ENCODE measurements around the gene ALPK1. TPM values are rescaled to one million over a fixed set of nuclear protein-coding genes. Genes with fewer than 3 reads are reported as not detected.

Gene ALPK1
- total RNA-seq, 2 donors from 2014 or later = 4.2 to 8.1 TPM

DNA sequence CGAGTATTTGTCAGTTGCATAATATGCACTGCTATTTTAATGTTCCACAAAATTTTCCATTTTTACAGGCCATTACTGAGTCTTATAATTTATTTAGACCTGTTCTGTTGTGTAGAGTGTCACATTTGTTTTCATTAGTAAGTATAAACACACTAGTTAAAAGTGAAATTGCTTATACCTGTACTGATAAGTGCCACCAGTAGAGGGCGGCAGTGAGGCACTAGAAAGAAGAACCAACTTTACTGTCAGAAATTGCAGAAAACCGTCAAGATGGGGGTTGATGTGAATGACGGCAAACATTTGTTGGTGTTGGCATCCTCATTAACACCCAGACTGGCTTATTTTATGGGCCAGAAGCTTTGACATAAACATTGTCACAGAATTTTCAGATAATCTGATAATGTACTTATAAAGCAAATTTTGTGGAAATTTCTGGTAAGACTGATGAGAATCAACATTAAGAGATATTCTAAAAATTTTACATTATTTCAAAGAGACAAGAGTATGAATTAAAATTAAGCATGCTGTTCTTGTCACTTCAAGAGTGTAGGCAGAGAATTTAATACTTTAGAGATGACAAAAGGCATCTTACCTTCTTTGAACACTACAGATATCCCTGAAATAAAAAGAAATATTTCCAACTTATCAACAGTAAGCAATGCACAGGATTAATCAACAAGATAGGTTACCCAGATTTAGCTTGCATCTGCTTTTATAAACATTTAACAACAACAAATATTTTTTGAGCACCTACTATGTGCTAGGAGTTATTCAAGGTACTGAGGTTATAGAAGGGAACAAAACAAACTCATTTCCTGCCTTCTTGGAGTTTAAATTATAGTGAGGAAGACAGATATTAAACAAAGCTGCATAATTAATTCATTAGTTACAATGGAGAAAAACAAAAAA, 24.9 kb downstream of the ALPK1 start:
- DNase-seq (ENCODE audit: low spot score) = peak; percentile 69
- Histone ChIP-seq H3K4me1 (no peaks in the 10 kb centered on the region), H3K9me3 (no peaks in the 10 kb centered on the region), H3K27me3 (no peaks in the 10 kb centered on the region), H3K27ac (no peak overlapping the region), H3K36me3 (no peaks in the 10 kb centered on the region), H3K4me3 (no peak overlapping the region)
- TF ChIP-seq, protein P1, sequence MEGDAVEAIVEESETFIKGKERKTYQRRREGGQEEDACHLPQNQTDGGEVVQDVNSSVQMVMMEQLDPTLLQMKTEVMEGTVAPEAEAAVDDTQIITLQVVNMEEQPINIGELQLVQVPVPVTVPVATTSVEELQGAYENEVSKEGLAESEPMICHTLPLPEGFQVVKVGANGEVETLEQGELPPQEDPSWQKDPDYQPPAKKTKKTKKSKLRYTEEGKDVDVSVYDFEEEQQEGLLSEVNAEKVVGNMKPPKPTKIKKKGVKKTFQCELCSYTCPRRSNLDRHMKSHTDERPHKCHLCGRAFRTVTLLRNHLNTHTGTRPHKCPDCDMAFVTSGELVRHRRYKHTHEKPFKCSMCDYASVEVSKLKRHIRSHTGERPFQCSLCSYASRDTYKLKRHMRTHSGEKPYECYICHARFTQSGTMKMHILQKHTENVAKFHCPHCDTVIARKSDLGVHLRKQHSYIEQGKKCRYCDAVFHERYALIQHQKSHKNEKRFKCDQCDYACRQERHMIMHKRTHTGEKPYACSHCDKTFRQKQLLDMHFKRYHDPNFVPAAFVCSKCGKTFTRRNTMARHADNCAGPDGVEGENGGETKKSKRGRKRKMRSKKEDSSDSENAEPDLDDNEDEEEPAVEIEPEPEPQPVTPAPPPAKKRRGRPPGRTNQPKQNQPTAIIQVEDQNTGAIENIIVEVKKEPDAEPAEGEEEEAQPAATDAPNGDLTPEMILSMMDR (IDR thresholded peaks at IDR 0.05) = peak; percentile 87 to 89

DNA sequence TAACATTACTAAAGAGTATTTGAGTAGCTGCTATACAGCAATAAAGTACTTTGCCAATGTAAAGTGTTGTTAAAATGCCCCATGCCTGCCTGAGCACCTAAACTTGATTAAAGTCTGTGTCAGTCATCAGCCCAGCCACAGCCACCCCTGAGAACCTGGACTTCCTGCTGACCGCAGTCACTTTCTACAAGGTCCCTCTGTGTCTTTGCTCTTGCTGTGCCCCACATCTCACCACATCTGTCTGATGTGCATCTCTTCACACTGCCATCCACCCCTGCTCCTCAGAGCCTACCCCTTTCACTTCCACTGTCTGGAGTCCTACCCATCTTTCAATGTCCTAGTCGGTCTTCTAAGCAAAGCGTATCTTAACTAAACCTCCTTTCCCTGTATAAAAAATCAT, 25.7 kb downstream of the ALPK1 start:
- Histone ChIP-seq H3K27ac (no peak overlapping the region), H3K9me3 (no peaks in the 10 kb centered on the region), H3K4me1 (no peaks in the 10 kb centered on the region), H3K36me3 (no peaks in the 10 kb centered on the region), H3K27me3 (no peaks in the 10 kb centered on the region), H3K4me3 (no peak overlapping the region)
- TF ChIP-seq, protein P1 (IDR thresholded peaks at IDR 0.05) = no peak
- DNase-seq (ENCODE audit: low spot score) = no peak

DNA sequence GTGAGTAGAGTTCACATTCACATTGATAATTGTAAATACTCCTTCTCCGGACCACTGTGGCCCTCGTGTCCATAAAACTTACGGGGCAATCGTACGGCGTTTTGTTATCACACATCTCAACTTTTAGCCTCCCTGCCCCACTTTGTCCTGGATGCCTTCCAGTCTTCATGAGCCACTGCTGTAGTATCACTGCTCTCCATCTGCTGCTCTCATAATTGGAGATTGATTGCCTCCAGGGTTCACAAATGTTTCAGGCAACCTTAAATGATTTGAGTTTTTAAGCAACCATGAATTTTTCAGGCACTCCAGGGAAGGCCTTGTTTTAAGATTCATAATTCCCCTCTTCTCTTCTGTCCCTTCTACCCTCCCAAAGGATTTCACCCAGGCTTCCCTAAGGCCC, 28.4 kb downstream of the ALPK1 start:
- no peaks in the 10 kb centered on the region for H3K36me3 ChIP-seq
- H3K4me3 ChIP-seq = no peak overlapping the region
- H3K27me3 ChIP-seq = no peaks in the 10 kb centered on the region
- TF ChIP-seq, protein P1 (IDR thresholded peaks at IDR 0.05) = no peak
- no peak overlapping the region for H3K27ac ChIP-seq
- no peak for DNase-seq (ENCODE audit: low spot score)
- H3K9me3 ChIP-seq = no peaks in the 10 kb centered on the region
- H3K4me1 ChIP-seq = no peaks in the 10 kb centered on the region

DNA sequence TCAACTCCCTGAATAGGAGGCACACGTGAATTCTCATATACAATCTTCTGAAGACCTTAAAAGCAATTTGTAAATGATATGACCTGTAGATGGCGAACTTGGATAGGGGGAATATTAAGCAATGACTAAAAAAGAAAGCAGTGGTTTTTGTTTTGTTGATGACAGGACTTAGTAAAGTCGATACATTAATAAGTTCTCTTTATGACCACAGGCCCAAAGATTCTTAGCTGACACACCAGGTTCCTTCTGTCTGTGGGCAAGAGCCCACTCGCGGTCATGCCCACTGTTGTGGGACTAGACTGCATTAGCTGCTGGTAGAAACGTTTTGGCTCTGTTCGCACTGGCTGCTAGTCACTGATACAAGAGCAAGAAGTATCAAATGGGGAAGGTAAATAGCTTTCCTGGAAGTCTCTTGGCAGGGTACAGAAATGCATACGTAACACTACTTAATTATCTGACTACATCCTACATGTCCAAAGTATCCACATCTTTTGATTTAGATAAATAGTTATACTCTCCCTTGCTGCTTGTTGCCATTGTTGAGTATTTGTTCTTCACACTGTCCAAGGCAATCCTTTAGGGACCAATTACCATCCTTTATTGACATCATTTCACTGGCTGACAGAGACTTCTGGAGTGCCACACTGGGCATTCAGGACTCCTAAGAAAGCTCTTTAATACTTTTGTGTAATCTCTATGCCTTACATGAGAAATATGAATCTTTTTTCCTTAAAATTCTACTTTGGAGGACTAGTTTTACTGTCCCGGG, 31.0 kb downstream of the ALPK1 start:
- TF ChIP-seq, protein P1 (IDR thresholded peaks at IDR 0.05) = peak in 1 of 2 donors; percentile 63
- Histone ChIP-seq H3K36me3 (no peaks in the 10 kb centered on the region), H3K4me3 (no peak overlapping the region), H3K27ac (no peak overlapping the region), H3K4me1 (no peaks in the 10 kb centered on the region), H3K9me3 (no peaks in the 10 kb centered on the region), H3K27me3 (no peaks in the 10 kb centered on the region)
- no peak for DNase-seq (ENCODE audit: low spot score)

DNA sequence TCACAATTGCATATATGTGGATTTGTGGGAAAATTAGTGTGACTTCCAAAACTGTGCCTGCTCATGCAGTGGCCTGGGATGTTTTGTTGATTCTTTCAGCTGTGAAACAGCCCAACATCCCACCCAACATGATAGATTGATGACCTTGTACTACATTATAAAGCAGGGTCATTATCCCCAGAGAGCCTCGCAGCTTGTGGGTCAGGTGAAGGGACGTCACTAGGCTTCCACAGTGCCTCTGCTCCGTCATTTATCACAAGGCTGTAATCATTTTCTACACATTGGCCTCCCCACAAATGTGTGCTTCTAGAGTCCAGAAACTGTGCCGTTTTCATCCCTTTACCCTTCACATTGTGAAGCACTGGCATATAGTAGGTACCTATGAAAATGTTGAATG, 31.6 kb downstream of the ALPK1 start:
- Histone ChIP-seq H3K36me3 (no peaks in the 10 kb centered on the region), H3K27ac (no peak overlapping the region), H3K4me1 (no peaks in the 10 kb centered on the region), H3K4me3 (no peak overlapping the region), H3K27me3 (no peaks in the 10 kb centered on the region), H3K9me3 (no peaks in the 10 kb centered on the region)
- TF ChIP-seq, protein P1 (IDR thresholded peaks at IDR 0.05) = no peak
- DNase-seq (ENCODE audit: low spot score) = no peak

Measured in right atrium auricular region (tissue), 2 donors.